Measurements from ENCODE around the gene FAM43B. TPM values are rescaled to one million over a fixed set of nuclear protein-coding genes. Genes with fewer than 3 reads are reported as not detected.

The FAM43B gene
- total RNA-seq, 1 donor from 2014 or later: 0.75 TPM

DNA sequence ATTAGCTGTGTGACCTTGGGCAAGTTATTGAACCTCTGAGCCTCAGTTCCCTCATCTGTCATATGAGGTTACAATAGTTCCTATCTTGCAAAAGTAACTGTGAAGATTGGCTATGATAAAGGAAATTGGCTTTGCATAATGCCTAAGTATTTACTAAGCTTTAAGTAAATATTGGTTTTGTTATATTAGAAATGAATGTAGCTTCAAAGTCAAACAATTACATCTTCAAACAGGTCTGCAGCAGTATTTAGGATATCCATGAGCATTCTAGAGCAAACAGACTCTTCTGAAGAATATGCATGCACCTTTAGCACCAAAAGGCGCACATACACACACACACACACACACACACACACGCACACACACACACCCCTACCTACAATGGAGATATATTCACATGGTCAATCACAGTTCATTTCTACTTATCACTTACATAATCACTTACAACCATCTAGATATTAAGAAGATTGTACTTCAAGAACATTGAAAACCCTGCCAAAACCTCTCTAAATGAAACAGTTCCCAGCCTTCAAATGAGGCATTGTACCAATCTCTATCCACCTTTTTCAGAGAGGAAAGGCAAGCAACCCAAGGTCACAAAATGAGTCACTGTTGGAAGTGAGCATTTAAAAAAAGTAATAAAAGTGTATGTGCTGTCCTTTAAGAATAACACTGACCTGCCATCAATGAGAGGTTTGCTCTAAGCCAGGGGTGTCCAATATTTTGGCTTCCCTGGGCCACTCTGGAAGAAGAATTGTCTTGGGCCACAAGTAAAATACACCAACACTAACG is 13.4 kb upstream of the FAM43B start:
- Mint-ChIP-seq H3K9me3 (no peaks in the 10 kb centered on the region), H3K4me1 (no peaks in the 10 kb centered on the region), H3K27me3 (ENCODE audit: low read depth) (peaks cover 91% of the 10 kb centered on the region), H3K27ac (ENCODE audit: unreplicated experiment) (no peak overlapping the region), H3K4me3 (no peak overlapping the region), H3K36me3 (ENCODE audit: low read depth) (no peaks in the 10 kb centered on the region)
- TF ChIP-seq, protein P1, sequence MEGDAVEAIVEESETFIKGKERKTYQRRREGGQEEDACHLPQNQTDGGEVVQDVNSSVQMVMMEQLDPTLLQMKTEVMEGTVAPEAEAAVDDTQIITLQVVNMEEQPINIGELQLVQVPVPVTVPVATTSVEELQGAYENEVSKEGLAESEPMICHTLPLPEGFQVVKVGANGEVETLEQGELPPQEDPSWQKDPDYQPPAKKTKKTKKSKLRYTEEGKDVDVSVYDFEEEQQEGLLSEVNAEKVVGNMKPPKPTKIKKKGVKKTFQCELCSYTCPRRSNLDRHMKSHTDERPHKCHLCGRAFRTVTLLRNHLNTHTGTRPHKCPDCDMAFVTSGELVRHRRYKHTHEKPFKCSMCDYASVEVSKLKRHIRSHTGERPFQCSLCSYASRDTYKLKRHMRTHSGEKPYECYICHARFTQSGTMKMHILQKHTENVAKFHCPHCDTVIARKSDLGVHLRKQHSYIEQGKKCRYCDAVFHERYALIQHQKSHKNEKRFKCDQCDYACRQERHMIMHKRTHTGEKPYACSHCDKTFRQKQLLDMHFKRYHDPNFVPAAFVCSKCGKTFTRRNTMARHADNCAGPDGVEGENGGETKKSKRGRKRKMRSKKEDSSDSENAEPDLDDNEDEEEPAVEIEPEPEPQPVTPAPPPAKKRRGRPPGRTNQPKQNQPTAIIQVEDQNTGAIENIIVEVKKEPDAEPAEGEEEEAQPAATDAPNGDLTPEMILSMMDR (conservative IDR thresholded peaks at IDR 0.05): no peak
- DNase-seq (ENCODE audit: low read depth, low spot score): no peak

DNA sequence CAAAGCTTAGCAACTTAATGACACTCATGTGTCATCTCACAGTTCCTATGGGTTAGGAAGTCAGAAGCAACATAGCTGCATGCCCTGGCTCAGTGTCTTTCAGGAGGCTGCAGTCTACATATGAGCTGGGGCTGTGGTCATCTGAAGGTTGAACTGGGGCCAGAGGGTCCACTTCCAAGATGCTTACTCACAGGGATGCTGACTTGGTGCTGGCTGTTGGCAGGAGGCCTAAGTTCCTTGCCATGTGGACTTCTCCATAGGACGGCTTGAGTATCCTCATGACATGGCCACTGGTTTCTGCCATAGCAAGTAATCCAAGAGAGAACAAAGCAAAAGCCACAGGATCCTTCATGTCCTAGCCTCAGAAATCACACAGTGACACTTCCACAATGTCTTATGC is 12.1 kb upstream of the FAM43B start:
- no peak for DNase-seq (ENCODE audit: low read depth, low spot score)
- no peak overlapping the region for H3K27ac Mint-ChIP-seq (ENCODE audit: unreplicated experiment)
- H3K27me3 Mint-ChIP-seq (ENCODE audit: low read depth): peaks cover 91% of the 10 kb centered on the region

DNA sequence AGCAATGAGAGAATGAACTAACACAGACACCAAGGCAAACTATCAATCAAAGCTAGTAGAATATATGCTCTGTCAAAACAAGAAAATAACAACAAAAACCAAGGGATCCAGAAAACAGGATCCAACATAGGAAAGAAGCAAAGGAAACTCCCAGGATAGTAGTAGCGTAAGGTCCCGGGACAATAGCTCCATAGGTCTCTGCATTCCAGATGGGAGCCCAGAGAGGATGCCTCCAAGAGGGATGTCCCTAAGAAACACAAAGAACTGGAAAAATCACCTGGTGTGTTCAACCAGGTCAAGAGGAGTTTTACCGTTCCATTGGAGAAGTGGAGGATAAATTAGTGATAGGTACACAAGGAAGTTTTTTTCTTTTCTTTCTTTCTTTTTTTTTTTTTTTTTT is 5.7 kb upstream of the FAM43B start:
- peaks cover 93% of the 10 kb centered on the region for H3K27me3 Mint-ChIP-seq (ENCODE audit: low read depth)
- no peaks in the 10 kb centered on the region for H3K36me3 Mint-ChIP-seq (ENCODE audit: low read depth)
- DNase-seq (ENCODE audit: low read depth, low spot score): no peak
- no peak overlapping the region for H3K4me3 Mint-ChIP-seq
- no peak overlapping the region for H3K27ac Mint-ChIP-seq (ENCODE audit: unreplicated experiment)
- TF ChIP-seq, protein P1 (conservative IDR thresholded peaks at IDR 0.05): no peak
- no peaks in the 10 kb centered on the region for H3K9me3 Mint-ChIP-seq
- H3K4me1 Mint-ChIP-seq: peaks cover 3% of the 10 kb centered on the region

More for the DNA sequence above, 12.1 kb upstream of the FAM43B start:
- Mint-ChIP-seq H3K36me3 (ENCODE audit: low read depth) (no peaks in the 10 kb centered on the region), H3K4me3 (no peak overlapping the region), H3K4me1 (no peaks in the 10 kb centered on the region), H3K9me3 (no peaks in the 10 kb centered on the region)
- TF ChIP-seq, protein P1 (conservative IDR thresholded peaks at IDR 0.05): no peak

DNA sequence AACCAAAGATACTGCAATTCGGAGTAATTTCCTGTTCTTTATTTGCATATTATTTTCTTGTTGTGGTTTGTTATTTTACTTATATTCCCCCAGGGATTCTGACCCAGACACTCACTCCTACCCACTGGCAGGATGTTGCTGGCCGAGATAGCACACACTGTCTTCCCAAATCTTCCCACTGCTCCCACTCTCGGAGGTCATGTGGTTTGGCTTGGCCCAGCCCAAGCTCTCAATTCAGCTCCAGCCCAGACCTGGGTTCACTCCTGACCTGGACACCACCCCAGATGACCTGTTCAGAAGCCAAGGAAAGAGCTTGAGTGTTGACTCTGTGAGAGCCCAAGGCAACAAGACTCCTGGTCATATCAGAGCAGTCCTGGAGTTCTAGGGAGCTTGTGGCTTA is 1.2 kb upstream of the FAM43B start:
- Mint-ChIP-seq H3K4me3 (peak overlapping the region; percentile 81), H3K27ac (ENCODE audit: unreplicated experiment) (no peak overlapping the region), H3K36me3 (ENCODE audit: low read depth) (no peaks in the 10 kb centered on the region), H3K9me3 (no peaks in the 10 kb centered on the region), H3K4me1 (peaks cover 8% of the 10 kb centered on the region), H3K27me3 (ENCODE audit: low read depth) (peaks cover 64% of the 10 kb centered on the region)
- no peak for DNase-seq (ENCODE audit: low read depth, low spot score)
- TF ChIP-seq, protein P1 (conservative IDR thresholded peaks at IDR 0.05): no peak

DNA sequence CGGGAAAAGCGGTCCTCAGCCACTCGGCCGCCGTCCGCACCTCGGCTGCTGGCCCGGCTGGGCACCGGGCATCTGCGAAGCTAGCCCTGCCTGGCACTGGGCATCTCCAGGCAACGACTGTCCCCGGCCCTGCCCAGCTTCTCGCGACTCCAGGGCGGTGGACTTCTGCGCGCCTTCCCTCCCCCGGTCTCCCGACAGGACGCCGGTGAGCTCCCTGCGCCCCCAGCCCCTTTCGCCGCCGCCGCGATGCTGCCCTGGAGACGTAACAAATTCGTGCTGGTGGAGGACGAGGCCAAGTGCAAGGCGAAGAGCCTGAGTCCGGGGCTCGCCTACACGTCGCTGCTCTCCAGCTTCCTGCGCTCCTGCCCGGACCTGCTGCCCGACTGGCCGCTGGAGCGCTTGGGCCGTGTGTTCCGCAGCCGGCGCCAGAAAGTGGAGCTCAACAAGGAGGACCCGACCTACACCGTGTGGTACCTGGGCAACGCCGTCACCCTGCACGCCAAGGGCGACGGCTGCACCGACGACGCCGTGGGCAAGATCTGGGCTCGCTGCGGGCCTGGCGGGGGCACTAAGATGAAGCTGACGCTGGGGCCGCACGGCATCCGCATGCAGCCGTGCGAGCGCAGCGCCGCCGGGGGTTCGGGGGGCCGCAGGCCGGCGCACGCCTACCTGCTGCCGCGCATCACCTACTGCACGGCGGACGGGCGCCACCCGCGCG is 514 bp downstream of the FAM43B start:
- Mint-ChIP-seq H3K27ac (ENCODE audit: unreplicated experiment) (no peak overlapping the region), H3K36me3 (ENCODE audit: low read depth) (no peaks in the 10 kb centered on the region), H3K27me3 (ENCODE audit: low read depth) (peaks cover 48% of the 10 kb centered on the region), H3K4me3 (peak overlapping the region; percentile 27), H3K9me3 (no peaks in the 10 kb centered on the region), H3K4me1 (peaks cover 8% of the 10 kb centered on the region)
- DNase-seq (ENCODE audit: low read depth, low spot score): no peak
- TF ChIP-seq, protein P1 (conservative IDR thresholded peaks at IDR 0.05): no peak
